Endometrial microvascular endothelial cells (primary cell): Measurements from ENCODE around the gene SDR42E2. TPM values are rescaled to one million over a fixed set of nuclear protein-coding genes. Genes with fewer than 3 reads are reported as not detected.
"Not testable (repeated sequence)": the region's sequence is repeated elsewhere in the genome, so short reads cannot be mapped to it uniquely, and the experiment has no call there.

Source experiments
- in situ Hi-C: cut with HindIII; loops from 2 replicates; pipeline ENCODE4 v1.10.0; 2017; ENCODE audit warnings: low sequenced_read_pairs, low pct_unique_long_range_greater_than_20kb; ENCODE audit errors: inconsistent ontology term
- total RNA-seq: library from RNA; depleted of rRNA; stranded (reverse); fragments of >200 nt; gene quantifications from one replicate; pipeline ENCODE4 v1.2.3, GENCODE V29; 2015; ENCODE audit errors: inconsistent ontology term

Gene SDR42E2
- total RNA-seq, 1 donor from 2014 or later: not detected

DNA sequence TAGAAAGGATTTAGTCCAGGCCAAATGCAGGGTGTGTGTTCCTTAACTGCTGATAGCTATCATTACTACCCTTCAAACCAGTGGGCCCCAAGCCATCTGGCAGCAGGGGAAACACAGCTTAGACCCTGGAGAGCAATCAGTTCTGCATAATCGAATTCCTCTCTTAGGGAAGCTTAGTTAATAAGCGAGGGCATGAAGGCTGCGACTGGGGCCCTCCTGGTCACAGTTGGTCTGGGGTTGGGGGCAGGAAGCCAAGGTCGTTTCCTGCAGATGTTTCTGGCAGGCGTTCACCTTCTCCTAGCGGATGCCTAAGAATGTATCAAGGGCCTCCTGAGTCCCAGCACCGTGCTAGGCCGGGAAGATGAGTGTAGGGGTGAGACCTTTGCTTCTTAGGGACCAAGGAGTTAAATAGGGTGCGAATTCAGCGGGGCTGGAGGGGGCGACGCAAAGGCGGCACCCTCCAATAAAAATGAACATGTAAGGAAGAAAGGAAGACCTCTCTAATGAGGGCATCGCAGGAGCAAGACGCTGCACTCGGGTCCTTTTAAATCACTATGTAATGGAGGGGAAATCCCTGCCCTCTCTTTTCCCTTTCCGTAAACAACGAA is 27.3 kb downstream of the SDR42E2 start:
- in situ Hi-C loops: no loop called here

DNA sequence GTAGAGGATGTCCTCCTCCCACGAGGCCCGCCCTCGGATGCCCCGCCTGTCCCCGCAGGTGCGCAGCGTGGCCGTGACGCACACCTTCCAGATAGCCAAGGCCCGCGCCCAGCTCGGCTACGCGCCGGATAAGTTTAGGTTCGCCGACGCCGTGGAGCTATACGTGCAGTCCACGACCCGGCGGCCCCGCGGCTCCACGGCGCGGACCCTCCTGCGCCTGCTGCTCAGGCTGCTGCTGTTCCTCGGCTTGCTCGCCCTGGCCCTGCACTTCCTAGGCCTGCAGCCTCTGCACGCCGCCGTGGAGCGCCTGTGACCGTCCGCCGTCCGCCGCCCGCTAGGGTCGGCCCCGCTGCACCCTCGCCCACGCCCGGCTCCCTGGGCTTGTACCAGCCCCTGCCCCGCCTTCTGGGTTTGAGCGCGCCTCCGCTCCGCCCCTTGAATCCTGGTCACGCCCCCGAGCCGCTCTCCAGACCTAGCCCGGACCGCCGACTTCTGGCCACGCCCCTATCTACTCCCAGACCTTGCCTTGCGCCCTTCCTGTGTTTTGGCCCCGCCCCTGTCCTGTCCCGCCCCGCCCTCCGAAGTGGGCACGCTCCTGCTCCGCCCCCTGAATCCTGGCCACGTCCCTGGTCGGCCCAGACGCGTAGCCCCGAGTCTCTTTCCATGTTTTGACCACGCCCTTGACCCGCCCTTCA is 27.9 kb downstream of the SDR42E2 start:
- in situ Hi-C loops: no loop called here

DNA sequence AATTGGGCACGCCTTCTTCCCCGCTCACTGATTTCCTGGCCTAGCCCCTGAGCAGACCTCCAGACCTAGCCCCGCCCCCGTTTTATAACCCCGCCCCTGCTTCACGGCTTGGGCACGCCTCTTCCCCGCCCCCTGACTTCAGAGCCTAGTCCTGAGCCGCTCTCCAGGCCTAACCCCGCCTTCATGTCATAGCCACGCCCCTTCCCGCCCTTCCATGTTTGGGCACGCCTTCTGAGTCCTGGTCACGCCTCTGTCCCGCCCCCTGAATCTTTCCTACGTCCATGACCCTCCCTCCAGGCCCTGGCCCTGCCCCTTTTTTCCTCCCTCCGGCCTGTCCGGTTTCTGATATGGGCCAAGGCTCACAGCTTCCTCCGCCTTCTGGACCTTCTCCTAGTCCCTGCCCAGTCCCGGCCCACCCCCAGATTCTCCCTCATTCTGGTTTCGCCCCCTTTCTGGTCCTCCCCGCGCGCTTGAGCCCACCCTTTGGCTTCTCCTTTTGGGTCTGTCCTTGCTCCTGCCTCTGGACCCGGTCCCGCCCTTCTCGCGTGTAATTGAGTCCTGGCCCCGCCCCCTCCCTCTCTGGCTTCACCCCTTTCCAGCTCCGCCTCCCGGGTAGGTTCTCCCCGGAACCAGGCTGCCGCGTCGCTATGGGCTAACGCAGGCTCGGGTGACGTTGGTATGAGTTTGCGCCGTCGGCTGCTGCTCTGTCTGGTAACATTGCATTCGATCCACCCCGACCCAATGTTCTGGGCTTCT is 28.6 kb downstream of the SDR42E2 start:
- in situ Hi-C loops: no loop called here

DNA sequence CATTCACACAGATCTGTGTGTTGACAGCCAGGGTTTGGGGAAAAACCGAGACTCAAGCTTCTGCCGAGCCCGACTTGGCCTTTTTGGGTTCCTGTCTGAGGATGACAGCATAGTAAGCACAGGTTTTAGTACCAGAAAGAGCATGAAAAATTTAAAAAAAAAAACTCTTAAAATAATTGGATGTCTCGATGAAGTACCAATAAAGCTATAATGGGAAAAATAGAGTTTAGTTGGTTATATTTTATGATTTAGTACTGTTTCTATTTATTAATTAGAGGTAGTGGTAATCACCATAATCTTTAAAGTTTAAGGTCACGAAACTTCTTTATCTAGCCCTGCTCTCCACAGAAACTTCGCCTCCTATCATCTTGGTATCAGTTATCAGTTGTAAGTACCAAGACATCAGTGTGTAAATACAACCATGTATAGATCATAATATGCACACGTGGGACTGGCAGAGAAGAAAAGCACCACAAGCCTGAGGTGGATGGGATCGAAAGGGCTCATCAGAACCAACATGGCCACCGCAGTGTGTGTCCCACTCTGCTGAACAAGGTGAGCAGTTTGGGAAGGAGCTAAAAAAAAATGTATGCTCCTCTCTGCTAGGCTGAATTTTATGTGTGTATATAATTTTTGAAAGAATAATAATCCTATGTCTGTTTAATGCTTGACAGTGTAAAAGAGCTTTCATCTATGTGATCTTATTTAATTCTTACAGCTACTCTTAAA is 29.4 kb downstream of the SDR42E2 start:
- in situ Hi-C loops: no loop called here

DNA sequence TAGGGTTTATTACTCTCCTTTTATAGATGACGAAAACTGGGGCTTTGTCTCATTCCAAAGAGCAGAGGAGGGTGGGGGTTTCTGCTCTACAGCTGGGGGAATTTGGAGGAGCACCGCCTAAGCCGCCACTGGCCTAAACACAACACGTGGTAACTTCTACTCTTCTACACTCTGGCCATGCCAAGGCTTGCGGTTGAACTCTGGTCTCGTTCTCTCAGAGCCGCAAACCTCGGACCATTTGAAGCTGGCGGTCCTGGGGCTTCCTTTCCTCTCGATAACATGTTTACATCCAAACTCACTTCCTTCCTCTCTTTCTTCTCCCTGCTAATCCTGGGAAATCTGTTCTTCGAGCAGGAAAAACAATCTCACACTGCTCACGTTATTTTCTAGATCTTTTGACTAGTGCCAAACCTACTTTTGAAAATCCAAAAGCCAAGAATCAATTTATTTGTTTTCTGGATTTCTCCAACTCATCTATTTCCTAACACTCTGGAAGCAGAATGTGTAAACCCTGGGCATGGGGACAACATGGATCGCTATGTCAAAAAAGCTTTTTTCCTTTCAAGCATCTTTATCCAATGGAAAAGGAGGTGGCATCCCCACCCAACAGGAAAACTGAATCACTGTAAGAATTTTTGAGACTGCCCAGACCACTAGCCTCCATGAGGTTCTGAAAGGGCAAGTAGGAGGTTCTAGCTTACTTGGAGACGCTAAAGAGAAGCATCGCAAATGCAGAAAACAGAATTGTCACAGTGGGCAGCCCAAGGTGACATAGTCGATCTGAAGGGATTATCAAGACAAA is 30.2 kb downstream of the SDR42E2 start:
- in situ Hi-C loops: no loop called here

DNA sequence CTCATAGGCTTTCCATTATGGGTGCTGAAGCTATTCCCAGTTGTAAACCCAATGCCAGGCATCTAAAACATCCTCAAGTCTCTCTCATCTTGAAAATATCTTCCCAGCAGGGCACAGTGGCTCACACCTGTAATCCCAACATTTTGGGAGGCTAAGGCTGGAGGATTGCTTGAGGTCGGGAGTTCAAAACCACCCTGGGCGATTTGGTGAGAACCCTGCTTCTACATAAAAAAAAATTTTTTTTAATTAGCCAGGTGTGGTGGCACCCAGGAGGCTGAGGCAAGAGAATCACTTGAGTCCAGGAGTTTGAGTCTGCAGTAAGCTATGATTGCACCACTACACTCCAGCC is 30.7 kb downstream of the SDR42E2 start:
- in situ Hi-C loops: no loop called here

DNA sequence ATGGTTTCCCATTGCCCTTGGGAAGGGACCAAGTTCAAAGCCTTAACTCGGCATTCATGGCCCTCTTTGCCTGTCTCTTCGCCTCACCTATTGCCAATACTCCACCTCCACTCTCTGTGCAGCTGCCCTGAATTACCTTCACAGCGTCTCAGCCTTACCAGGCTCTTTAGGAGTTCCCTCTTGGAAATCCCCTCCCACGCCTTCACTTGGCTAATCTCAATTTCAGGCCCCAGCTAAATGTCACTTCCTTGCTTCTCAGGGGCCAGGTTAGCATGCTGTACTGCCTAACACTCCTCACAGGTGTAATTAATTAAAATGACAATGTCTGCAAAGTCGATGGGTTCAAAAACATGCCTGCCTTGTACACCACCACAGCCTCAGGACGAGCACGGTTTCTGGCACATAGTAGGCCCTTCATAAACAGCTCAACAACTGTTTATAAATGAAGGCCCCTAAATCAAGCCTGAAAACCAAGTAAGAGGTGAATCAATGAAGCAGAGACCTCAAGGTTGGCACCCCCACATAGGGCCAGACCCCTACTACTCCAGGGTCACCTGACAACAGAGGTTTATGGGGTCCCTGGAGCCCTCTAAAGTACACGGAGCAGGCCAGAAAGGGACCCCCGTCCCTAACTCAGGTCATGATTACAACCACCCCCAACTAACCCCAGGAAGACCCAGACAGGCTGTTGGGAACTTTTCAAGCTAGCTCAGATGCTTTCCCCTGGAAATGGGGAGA is 32.6 kb downstream of the SDR42E2 start:
- in situ Hi-C loops: no loop called here

DNA sequence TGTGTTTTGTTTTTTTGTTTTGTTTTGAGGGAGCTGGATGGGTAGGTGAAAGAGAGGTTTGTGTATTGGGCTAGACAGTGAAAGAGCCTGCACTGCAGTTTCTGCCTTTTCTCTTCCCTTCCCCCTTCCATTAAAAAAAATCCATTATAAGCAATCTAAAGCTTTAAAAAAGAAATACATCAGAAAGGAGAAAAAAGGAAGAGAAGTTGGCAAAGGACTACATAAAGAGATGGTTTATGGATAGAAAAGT is 33.1 kb downstream of the SDR42E2 start:
- in situ Hi-C loops: no loop called here

DNA sequence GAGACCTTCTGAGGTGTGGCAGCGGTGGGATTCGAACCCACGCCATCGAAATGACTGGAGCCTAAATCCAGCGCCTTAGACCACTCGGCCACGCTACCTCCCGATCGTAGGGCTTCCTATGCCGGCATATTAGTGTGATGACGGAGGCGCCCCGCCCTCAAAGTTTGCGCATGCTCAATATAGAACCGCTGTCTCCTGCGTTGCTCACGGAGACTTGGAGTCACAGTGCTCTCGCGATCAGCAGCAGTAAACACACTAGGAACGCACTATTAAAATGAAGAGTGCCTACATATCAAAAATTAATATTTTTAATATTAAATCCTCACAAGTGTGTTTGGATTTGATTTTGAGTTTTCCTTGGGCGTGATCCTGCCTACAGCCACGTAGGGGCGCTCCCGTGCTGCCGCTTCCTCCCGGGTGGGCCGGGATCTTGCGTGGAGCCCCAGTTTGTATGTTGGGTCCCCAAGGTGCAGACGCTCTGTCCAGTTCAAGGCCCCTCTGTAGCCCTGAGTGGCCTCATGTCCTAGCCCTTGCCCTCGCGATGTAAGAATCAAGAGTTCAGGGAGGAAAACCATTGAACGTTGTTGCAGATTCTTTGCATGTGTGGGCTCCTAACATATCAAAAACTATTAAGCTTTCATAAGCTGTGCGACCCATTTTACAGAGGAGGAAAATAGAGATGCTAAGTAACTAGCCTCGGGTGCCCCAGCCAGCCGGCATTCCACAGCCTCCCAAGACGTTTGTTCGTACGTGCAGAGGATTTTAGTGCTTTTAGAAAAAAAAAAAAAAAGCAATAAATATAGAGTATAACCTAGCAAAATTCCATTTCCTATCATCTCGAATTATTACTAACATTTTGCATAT is 33.6 kb downstream of the SDR42E2 start:
- in situ Hi-C loops: no loop called here

DNA sequence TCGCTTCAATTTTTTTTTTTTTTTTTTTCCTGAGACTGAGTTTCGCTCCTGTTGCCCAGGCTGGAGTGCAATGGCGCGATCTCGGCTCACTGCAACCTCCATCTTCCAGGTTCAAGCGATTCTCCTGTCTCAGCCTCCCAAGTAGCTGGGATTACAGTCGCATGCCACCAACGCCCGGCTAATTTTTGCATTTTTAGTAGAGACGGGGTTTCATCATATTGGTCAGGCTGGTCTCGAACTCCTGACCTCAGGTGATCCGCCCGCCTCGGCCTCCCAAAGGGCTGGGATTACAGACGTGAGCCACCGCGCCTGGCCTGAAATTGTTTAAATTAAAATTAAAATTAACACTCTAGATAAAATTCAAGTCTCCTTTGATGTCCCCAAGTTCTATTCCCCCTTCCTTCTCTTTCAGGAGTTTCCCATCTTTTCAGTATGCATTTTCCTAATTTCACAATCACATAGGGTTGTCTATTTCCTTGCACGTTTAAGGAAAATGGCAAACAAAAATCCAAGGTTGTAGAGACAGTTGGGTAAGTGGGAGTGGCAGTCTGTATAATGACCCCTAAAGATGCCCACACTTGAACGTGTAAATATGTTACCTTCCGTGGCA is 34.4 kb downstream of the SDR42E2 start:
- in situ Hi-C loops: not testable (repeated sequence)

DNA sequence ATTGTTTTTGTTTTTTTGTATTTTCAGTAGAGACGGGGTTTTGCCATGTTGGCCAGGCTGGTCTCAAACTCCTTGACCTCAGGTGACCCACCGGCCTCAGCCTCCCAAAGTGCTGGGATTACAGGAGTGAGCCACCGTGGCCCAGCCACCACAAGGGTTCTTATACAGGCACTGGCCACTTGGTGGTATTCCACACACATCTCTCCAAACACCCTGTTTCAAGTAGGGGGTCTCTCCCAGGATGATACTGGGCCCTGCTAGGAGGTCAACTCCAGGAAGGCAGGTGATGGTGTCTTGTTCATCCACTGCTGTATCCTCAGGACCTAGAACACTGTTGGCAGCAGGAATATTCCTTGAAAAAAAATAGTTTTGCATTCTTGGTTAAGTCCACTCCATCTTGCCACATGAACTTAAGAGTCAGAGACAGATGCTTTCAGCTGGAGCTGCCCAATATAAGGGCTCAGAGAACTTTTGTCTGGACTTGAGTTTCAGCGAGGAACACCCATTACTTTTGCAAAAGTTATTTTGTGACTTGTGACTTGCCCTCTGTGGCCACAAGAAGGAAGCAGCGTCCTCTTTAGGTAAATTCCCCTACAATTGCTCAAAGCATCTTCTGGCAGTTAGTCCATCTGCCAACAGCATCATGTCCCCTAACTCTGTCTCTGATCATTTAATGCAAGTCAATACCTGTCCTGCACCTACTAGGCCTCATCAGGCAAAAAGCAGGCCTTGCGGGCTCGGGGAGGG is 36.4 kb downstream of the SDR42E2 start:
- in situ Hi-C loops: no loop called here

DNA sequence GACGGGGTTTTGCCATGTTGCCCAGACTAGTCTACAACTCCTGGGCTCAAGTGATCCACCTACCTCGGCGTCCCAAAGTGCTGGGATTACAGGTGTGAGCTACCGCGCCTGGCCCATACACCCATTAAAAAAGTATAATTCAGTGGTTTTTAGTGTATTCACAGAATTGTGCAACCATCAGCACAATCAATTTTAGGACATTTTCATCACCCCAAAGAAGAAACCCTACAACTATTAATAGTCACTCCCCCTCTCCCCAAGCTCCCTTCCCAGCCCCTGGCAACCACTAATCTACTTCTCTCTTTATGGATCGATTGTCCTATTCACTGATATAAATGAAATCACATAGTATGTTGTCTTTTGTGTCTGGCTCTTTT is 39.9 kb downstream of the SDR42E2 start:
- in situ Hi-C loops: no loop called here

DNA sequence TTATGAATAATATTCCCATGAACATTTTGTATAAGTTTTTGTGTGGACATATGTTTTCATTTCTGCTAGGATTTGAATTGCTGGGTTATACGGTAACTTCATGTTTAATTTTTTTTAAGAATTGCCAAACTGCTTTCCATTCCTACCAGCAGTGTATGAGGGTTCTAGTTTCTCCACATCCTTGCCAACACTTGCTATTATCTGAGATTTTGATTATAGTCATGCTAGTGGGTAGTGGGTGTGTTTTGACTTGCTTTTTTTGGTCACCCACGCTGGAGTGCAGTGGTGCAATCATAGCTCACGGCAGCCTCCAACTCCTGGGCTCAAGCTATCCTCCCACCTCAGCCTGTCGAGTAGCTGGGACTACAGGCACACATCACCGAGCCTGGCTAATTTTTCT is 40.8 kb downstream of the SDR42E2 start:
- in situ Hi-C loops: no loop called here

DNA sequence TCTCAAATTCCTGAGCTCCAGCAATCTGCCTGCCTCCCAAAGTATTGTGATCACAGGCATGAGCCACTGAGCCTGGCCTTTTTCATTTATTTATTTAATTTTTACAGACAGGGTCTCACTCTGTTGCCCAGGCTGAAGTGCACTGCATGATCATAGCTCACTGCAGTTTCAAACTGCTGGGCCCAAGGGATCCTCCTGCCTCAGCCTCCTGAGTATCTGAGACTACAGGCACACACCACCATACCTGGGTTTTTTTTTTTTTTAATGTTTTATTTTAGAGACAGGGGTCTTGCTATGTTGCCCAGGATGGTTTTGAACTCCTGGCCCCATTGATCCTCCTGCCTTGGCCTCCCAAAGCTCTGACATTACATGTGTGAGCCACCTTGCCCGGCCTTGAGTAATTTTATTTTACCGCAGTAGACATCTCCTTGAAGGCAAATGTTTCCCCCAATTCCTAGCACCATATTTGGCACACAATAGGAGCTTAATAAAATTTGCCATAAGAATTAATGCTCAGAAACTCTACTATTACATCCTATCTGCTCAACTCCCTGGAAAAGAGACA is 41.9 kb downstream of the SDR42E2 start:
- in situ Hi-C loops: no loop called here

DNA sequence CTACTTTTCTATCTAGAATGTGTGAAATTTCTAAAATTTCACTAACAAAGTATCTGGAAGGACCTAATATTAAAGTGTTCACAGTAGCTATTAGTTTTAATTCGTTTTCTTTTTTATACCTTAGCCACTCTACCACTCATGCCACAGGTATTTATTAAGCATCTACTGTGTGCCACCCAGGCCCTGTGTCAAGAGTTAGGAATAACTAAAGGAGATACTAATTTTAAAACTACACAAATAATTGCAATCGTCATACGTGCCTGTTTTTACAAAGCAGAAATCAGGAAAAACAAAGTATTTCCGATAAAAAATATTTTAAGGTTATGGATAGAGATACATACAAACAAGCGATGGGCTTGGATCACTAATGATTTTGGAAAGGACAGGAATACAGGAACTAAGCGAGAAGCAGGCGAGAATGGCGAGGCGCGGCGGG is 43.3 kb downstream of the SDR42E2 start:
- in situ Hi-C loops: no loop called here
